ENCODE results near the gene IGFL3.

IGFL3 gene

DNA sequence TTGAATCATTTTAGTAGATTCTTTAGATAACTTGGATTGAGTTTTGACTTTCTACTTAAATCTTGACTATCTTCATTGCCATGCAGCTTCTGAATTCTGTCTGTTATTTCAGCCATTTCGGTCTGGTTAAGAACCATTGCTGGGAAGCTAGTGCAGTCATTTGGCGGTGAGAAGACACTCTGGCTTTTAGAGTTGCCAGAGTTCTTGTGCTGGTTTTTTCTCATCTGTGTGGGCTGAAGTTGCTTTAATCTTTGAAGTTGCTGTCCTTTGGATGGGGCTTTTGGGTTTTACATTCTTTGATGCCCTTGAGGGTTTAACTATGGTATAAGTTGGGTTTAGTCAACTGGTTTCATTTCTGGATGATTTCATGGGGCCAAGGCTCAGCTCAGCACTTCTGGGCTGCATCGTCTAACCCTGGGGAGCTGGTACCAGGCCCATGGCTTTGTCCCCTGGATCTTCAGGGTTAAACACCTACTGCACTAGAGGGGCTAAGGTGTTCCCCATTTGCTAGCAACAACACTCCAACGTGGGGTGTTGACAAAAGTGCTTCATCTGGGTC, 13.5 kb upstream of the IGFL3 start:
- H3K27me3 Mint-ChIP-seq = peaks cover 46% of the 10 kb centered on the region
- H3K27ac Mint-ChIP-seq = no peak overlapping the region
- peaks cover 12% of the 10 kb centered on the region for H3K4me1 Mint-ChIP-seq (ENCODE audit: low read depth)
- H3K36me3 Mint-ChIP-seq (ENCODE audit: low read depth) = peaks cover 8% of the 10 kb centered on the region
- peaks cover 14% of the 10 kb centered on the region for H3K9me3 Mint-ChIP-seq
- H3K4me3 Mint-ChIP-seq = no peak overlapping the region
- intact Hi-C loops (cut with micrococcal nuclease) = no loop called here

GRCh38 chr19:46134527-46134926, 10.0 kb upstream of the IGFL3 start:
- Mint-ChIP-seq H3K4me1 (ENCODE audit: low read depth) (peaks cover 22% of the 10 kb centered on the region), H3K27ac (no peak overlapping the region), H3K36me3 (ENCODE audit: low read depth) (peaks cover 15% of the 10 kb centered on the region), H3K27me3 (peaks cover 59% of the 10 kb centered on the region), H3K9me3 (peaks cover 25% of the 10 kb centered on the region), H3K4me3 (no peak overlapping the region)
- intact Hi-C loops (cut with micrococcal nuclease) = no loop called here

- H3K36me3 Mint-ChIP-seq (ENCODE audit: low read depth) = peaks cover 15% of the 10 kb centered on the region
- no peak overlapping the region for H3K4me3 Mint-ChIP-seq
- intact Hi-C loops (cut with micrococcal nuclease) = no loop called here
- H3K4me1 Mint-ChIP-seq (ENCODE audit: low read depth) = peaks cover 22% of the 10 kb centered on the region
- peak overlapping the region; percentile 73 for H3K27ac Mint-ChIP-seq
- H3K9me3 Mint-ChIP-seq = peaks cover 25% of the 10 kb centered on the region
- H3K27me3 Mint-ChIP-seq = peaks cover 64% of the 10 kb centered on the region
These were observed 9.3 kb upstream of the IGFL3 start for GRCh38 chr19:46133777-46134241.

- peaks cover 25% of the 10 kb centered on the region for H3K9me3 Mint-ChIP-seq
- intact Hi-C loops (cut with micrococcal nuclease) = no loop called here
- peaks cover 22% of the 10 kb centered on the region for H3K4me1 Mint-ChIP-seq (ENCODE audit: low read depth)
- peaks cover 65% of the 10 kb centered on the region for H3K27me3 Mint-ChIP-seq
- H3K4me3 Mint-ChIP-seq = no peak overlapping the region
- peaks cover 15% of the 10 kb centered on the region for H3K36me3 Mint-ChIP-seq (ENCODE audit: low read depth)
- peak overlapping the region; percentile 73 for H3K27ac Mint-ChIP-seq
These were observed 8.7 kb upstream of the IGFL3 start for GRCh38 chr19:46133101-46133627.

DNA sequence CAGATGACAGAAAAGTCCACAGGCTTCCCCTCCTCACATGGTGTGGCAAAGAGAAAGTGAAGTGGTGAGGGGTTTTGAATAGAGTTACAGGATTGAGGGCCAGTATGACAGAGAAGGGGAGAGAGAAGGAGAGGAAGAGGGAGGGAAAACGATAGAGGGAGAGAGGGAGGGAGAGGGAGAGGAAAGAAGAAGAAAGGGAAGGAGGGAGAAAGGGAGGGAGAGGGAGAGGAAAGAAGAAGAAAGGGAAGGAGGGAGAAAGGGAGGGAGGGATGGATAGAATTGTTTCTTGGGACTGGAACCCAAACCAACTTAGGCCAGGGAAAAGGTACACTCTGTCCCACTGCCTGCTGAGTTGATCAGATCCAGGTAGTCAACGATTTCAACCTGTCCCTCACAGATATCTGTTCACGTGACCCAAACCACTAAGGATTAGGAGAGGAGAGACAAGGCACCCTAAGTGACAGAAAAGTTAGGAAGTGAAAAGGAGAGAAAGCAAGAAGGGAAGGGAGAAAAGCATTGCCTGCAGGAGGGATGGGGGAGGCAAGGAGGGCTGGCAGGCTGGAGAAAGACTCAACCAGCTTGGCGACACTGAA, 8.1 kb upstream of the IGFL3 start:
- Mint-ChIP-seq H3K4me1 (ENCODE audit: low read depth) (peaks cover 22% of the 10 kb centered on the region), H3K36me3 (ENCODE audit: low read depth) (peaks cover 15% of the 10 kb centered on the region), H3K27ac (peak overlapping the region; percentile 73), H3K4me3 (no peak overlapping the region), H3K27me3 (peaks cover 63% of the 10 kb centered on the region), H3K9me3 (peaks cover 25% of the 10 kb centered on the region)
- intact Hi-C loops (cut with micrococcal nuclease) = no loop called here

- intact Hi-C loops (cut with micrococcal nuclease) = no loop called here
- H3K4me1 Mint-ChIP-seq (ENCODE audit: low read depth) = peaks cover 22% of the 10 kb centered on the region
- peaks cover 15% of the 10 kb centered on the region for H3K36me3 Mint-ChIP-seq (ENCODE audit: low read depth)
- no peak overlapping the region for H3K4me3 Mint-ChIP-seq
- H3K27ac Mint-ChIP-seq = no peak overlapping the region
- peaks cover 25% of the 10 kb centered on the region for H3K9me3 Mint-ChIP-seq
- H3K27me3 Mint-ChIP-seq = peaks cover 62% of the 10 kb centered on the region
These were observed 7.1 kb upstream of the IGFL3 start for GRCh38 chr19:46131485-46132143.

DNA sequence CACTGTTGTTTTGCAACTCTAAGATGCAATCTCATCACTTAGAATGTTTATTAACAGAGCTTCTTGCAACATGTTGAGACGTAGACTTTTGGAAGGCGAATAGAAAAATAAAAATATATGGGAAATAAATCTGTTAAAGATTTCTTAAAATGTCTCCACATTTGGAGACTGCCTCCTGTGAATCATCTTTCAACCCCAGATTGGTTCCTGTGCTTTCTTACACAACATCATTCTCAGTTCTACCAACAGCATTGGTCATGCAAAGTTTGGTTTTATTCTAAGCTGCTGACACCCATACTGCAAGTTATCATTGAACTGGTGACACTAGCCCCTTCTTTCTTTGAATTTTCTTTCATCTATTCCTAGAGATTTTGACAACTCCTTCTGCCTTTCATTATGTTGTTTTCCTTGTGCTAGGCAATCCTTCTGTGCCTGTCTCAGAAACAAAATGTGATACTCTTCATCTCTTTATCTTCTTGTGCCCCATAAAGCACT, 1.6 kb upstream of the IGFL3 start:
- no peak overlapping the region for H3K4me3 Mint-ChIP-seq
- intact Hi-C loops (cut with micrococcal nuclease) = no loop called here
- no peaks in the 10 kb centered on the region for H3K36me3 Mint-ChIP-seq (ENCODE audit: low read depth)
- H3K27ac Mint-ChIP-seq = peak overlapping the region; percentile 35
- peaks cover 30% of the 10 kb centered on the region for H3K4me1 Mint-ChIP-seq (ENCODE audit: low read depth)
- peaks cover 10% of the 10 kb centered on the region for H3K9me3 Mint-ChIP-seq
- peaks cover 53% of the 10 kb centered on the region for H3K27me3 Mint-ChIP-seq

GRCh38 chr19:46125447-46125846, 959 bp upstream of the IGFL3 start:
- Mint-ChIP-seq H3K9me3 (peaks cover 10% of the 10 kb centered on the region), H3K4me3 (no peak overlapping the region), H3K4me1 (ENCODE audit: low read depth) (peaks cover 30% of the 10 kb centered on the region), H3K27ac (peak overlapping the region; percentile 35), H3K36me3 (ENCODE audit: low read depth) (no peaks in the 10 kb centered on the region), H3K27me3 (peaks cover 53% of the 10 kb centered on the region)
- intact Hi-C loops (cut with micrococcal nuclease) = no loop called here

DNA sequence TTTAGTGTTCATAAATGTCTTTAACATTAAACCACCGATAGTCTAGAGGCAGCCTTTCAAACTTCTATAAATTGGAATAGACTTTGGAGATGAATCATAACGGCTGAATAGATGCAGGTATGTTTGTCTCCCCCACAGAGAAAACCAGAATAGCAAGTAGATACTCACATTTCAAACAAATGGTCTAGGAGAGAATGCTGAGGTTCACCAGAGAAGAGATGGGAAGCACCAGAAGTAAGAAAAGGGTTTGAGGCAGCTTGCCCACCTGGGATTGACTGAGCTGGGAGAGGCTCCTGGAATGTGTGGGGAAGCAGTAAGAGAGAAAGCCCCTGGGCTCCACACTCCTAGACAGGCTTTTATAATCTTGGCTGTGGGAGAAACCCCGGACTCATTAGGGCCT, 6.4 kb downstream of the IGFL3 start:
- Mint-ChIP-seq H3K27ac (no peak overlapping the region), H3K36me3 (ENCODE audit: low read depth) (no peaks in the 10 kb centered on the region), H3K9me3 (no peaks in the 10 kb centered on the region), H3K27me3 (peaks cover 45% of the 10 kb centered on the region), H3K4me3 (no peak overlapping the region), H3K4me1 (ENCODE audit: low read depth) (peaks cover 15% of the 10 kb centered on the region)
- intact Hi-C loops (cut with micrococcal nuclease) = no loop called here

DNA sequence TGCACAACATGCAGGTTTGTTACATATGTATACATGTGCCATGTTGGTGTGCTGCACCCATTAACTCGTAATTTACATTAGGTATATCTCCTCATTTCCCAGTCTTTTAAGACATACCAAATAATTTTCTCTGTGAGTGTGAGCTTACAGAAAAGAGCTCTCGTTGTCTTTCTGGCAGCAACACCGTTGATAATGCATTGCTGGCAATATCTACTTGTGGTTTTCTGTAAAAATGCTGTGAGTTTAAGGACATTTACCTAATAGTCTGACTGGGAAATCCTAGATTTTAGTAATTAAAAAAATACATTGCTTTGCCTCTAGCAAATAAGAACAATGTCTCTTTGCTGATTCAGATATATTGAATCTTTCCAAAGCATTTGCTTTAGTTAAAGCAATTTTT, 8.4 kb downstream of the IGFL3 start:
- intact Hi-C loops (cut with micrococcal nuclease) = no loop called here
- Mint-ChIP-seq H3K27me3 (peaks cover 45% of the 10 kb centered on the region), H3K4me1 (ENCODE audit: low read depth) (peaks cover 15% of the 10 kb centered on the region), H3K36me3 (ENCODE audit: low read depth) (no peaks in the 10 kb centered on the region), H3K4me3 (no peak overlapping the region), H3K9me3 (no peaks in the 10 kb centered on the region), H3K27ac (no peak overlapping the region)

DNA sequence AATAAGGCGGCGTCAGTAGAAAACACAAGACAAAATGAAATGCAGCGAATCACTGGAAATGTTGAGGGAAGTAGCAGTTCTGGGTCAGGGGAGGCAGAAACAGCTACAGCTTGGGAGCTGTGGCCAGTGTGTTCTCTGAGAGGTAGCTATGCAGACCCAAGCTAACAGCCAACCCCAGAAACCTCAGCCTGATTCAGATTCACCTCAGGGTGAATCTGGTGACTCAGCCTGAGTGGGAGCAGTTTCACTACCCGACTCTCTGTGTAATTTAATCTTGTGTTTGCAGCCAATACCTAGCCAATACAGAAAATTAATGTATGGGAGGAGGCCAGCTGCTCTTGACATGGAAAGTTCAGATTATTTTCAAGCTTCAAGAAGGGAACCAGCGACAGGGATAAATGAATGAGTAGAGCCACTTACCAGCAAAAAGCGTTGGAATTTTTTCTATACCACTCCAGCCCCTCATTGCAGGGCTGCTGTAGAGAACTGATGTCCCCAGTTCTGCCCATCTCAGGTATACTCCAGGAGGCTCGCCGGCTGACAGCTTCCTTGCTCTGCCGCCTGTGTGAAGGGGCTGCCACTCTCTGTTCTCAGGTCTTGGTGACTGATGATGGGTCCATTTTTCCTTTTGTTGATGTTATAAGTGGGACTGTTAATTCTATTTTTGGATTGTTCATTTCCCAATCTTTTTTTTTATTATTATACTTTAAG, 8.9 kb downstream of the IGFL3 start:
- Mint-ChIP-seq H3K27me3 (peaks cover 45% of the 10 kb centered on the region), H3K4me3 (no peak overlapping the region), H3K9me3 (no peaks in the 10 kb centered on the region), H3K27ac (no peak overlapping the region), H3K36me3 (ENCODE audit: low read depth) (no peaks in the 10 kb centered on the region), H3K4me1 (ENCODE audit: low read depth) (peaks cover 15% of the 10 kb centered on the region)
- intact Hi-C loops (cut with micrococcal nuclease) = no loop called here

DNA sequence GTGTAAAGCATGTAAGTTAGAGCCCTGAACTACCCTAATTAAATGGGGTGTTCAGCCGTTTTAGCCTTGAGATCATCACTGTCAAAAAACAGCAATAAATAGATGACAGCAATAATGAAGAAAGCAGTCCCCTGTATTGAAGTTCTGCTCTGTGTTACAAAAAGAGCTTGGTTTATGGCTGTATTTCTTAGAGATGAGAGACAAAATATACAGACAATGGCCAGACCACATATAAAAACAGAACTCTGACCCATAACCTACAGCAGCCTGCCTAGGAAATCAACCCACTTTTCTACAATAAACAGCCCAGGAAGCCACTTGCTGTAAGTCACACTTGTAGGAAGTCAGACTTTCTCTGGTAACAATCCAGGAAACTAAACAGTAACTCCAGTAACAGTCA, 10.8 kb downstream of the IGFL3 start:
- intact Hi-C loops (cut with micrococcal nuclease) = no loop called here
- Mint-ChIP-seq H3K36me3 (ENCODE audit: low read depth) (no peaks in the 10 kb centered on the region), H3K9me3 (no peaks in the 10 kb centered on the region), H3K27ac (no peak overlapping the region), H3K4me1 (ENCODE audit: low read depth) (peaks cover 15% of the 10 kb centered on the region), H3K27me3 (peaks cover 34% of the 10 kb centered on the region), H3K4me3 (no peak overlapping the region)

GRCh38 chr19:46112527-46112926, 12.0 kb downstream of the IGFL3 start:
- H3K27me3 Mint-ChIP-seq = peaks cover 26% of the 10 kb centered on the region
- no peak overlapping the region for H3K27ac Mint-ChIP-seq
- H3K4me3 Mint-ChIP-seq = no peak overlapping the region
- intact Hi-C loops (cut with micrococcal nuclease) = no loop called here
- H3K36me3 Mint-ChIP-seq (ENCODE audit: low read depth) = no peaks in the 10 kb centered on the region
- H3K9me3 Mint-ChIP-seq = no peaks in the 10 kb centered on the region
- H3K4me1 Mint-ChIP-seq (ENCODE audit: low read depth) = peaks cover 15% of the 10 kb centered on the region

DNA sequence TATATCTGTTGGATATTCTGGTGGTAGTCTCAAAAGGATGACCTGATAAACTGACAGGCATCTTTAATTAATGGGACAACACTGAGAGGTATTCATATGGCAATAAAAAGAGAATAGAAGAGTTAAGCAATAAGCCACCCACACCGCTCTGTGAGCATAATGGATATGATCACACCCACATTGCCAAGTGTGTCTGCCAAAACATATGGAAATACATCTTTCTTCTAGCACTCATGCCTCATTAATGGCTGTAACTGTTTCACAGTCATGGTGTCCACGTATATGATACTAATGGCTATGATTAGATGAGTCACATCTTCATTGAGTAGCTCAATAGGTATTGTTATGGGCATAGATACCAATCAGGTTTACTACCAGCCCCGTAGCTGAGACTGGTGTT, 13.1 kb downstream of the IGFL3 start:
- peaks cover 23% of the 10 kb centered on the region for H3K27me3 Mint-ChIP-seq
- no peak overlapping the region for H3K27ac Mint-ChIP-seq
- no peaks in the 10 kb centered on the region for H3K9me3 Mint-ChIP-seq
- intact Hi-C loops (cut with micrococcal nuclease) = no loop called here
- no peak overlapping the region for H3K4me3 Mint-ChIP-seq
- peaks cover 15% of the 10 kb centered on the region for H3K4me1 Mint-ChIP-seq (ENCODE audit: low read depth)
- H3K36me3 Mint-ChIP-seq (ENCODE audit: low read depth) = no peaks in the 10 kb centered on the region

All from dendritic cell treated with granulocyte-macrophage colony-stimulating factor and Interleukin-4, amounts not matched to agents 40 ng/mL and 50 ng/mL, for 4 days (primary cell).